GM21529 (cell line): ENCODE results near the gene FLCN.
"Not testable (repeated sequence)": the region's sequence is repeated elsewhere in the genome, so short reads cannot be mapped to it uniquely, and the experiment has no call there.

Source experiments
- ATAC-seq: cut with Tn5 transposase; IDR thresholded peaks from one replicate; pipeline ENCODE4 v1.9.1; 2021; ENCODE audit not compliant: unreplicated experiment

Gene FLCN

GRCh38 chr17:17188586-17188985 is 48.4 kb downstream of the FLCN start:
- no peak for ATAC-seq

GRCh38 chr17:17186551-17187505 is 50.1 kb downstream of the FLCN start:
- ATAC-seq, result no peak

GRCh38 chr17:17186051-17186450 is 50.9 kb downstream of the FLCN start:
- no peak for ATAC-seq

- not testable (repeated sequence) for ATAC-seq
Observed at GRCh38 chr17:17184985-17185757, 51.8 kb downstream of the FLCN start.

- no peak for ATAC-seq
Observed at GRCh38 chr17:17183744-17184143, 53.2 kb downstream of the FLCN start.

- no peak for ATAC-seq
Observed at GRCh38 chr17:17182598-17183136, 54.3 kb downstream of the FLCN start.

- ATAC-seq, result no peak
Observed at GRCh38 chr17:17181666-17182597, 55.0 kb downstream of the FLCN start.

- ATAC-seq, result no peak
Observed at GRCh38 chr17:17180741-17181525, 56.0 kb downstream of the FLCN start.

- ATAC-seq, result no peak
Observed at GRCh38 chr17:17180141-17180603, 56.8 kb downstream of the FLCN start.

- ATAC-seq, result peak; percentile 64
Observed at GRCh38 chr17:17179371-17179827, 57.6 kb downstream of the FLCN start.

- no peak for ATAC-seq
Observed at GRCh38 chr17:17177176-17177575, 59.8 kb downstream of the FLCN start.

- ATAC-seq, result no peak
Observed at GRCh38 chr17:17176341-17176740, 60.6 kb downstream of the FLCN start.

GRCh38 chr17:17175917-17176316 is 61.1 kb downstream of the FLCN start:
- no peak for ATAC-seq

- no peak for ATAC-seq
Observed at GRCh38 chr17:17175340-17175739, 61.6 kb downstream of the FLCN start.

- ATAC-seq, result no peak
Observed at GRCh38 chr17:17173921-17174320, 63.0 kb downstream of the FLCN start.

GRCh38 chr17:17172990-17173389 is 64.0 kb downstream of the FLCN start:
- ATAC-seq, result no peak

- ATAC-seq, result no peak
Observed at GRCh38 chr17:17172001-17172939, 64.7 kb downstream of the FLCN start.

GRCh38 chr17:17171186-17171585 is 65.8 kb downstream of the FLCN start:
- ATAC-seq, result no peak
